A673 (cell line): ENCODE data around the gene QPCTL. TPM values are rescaled to one million over a fixed set of nuclear protein-coding genes. Genes with fewer than 3 reads are reported as not detected.
A peak's percentile ranks its signal among the peaks of the same experiment; 100 is the strongest.

Experiments
- BruUV-seq: library from RNA; stranded (reverse); fragments of 400-500 nt; replicated peaks from 2 replicates; lab custom pipeline; 2021; lab: Mats Ljungman, UMichigan
- CTCF ChIA-PET: fragments of 300-600 bp; sonication (Branson Sonifier 250); formaldehyde crosslinking; loops from one replicate; lab custom pipeline; 2022; ENCODE audit warnings: antibody characterized with exemption; lab: Charles Lee
- POLR2A ChIA-PET: fragments of 300-600 bp; sonication (Branson Sonifier 250); formaldehyde crosslinking; loops from one replicate; lab custom pipeline; 2022; ENCODE audit warnings: antibody characterized with exemption; ENCODE audit not compliant: low non-redundant PET; lab: Charles Lee
- DNase-seq: peaks from one replicate; pipeline ENCODE4 v3.0.0-alpha.2; 2015; ENCODE audit warnings: low spot score
- H3K27ac ChIP-seq: fragments of 200-600 bp; sonication (generic); 2 replicates; pipeline ENCODE4 v1.5.1; 2016; ENCODE audit warnings: mixed run types, low read depth, mild to moderate bottlenecking, mixed read lengths, antibody characterized with exemption, low read length; ENCODE audit not compliant: poor library complexity, severe bottlenecking
- H3K27me3 ChIP-seq: fragments of 200-600 bp; sonication (generic); replicated peaks from 2 replicates; pipeline ENCODE4 v1.6.1; 2017; ENCODE audit warnings: mixed run types, low read depth, mild to moderate bottlenecking, mixed read lengths, antibody characterized with exemption, low read length; ENCODE audit not compliant: insufficient read depth, poor library complexity
- H3K36me3 ChIP-seq: fragments of 200-600 bp; sonication (generic); 2 replicates; pipeline ENCODE4 v1.6.1; 2016; ENCODE audit warnings: mixed run types, mild to moderate bottlenecking, mixed read lengths, antibody characterized with exemption, low read length; ENCODE audit not compliant: insufficient read depth, poor library complexity, severe bottlenecking
- H3K4me1 ChIP-seq: fragments of 200-600 bp; sonication (generic); 2 replicates; pipeline ENCODE4 v1.6.1; 2017; ENCODE audit warnings: mixed run types, mild to moderate bottlenecking, mixed read lengths, antibody characterized with exemption, low read length; ENCODE audit not compliant: insufficient read depth, poor library complexity, severe bottlenecking
- H3K4me3 ChIP-seq: fragments of 200-600 bp; sonication (generic); 2 replicates; pipeline ENCODE4 v1.5.1; 2016; ENCODE audit warnings: low read depth, mixed run types, mild to moderate bottlenecking, mixed read lengths, low read length; ENCODE audit not compliant: poor library complexity, severe bottlenecking
- H3K9me3 ChIP-seq: fragments of 200-600 bp; sonication (generic); 2 replicates; pipeline ENCODE4 v1.6.1; 2016; ENCODE audit warnings: mixed run types, low read depth, mild to moderate bottlenecking, mixed read lengths, antibody characterized with exemption, low read length; ENCODE audit not compliant: poor library complexity, severe bottlenecking
- CTCF ChIP-seq: fragments of 300-800, 200-600 bp; sonication (generic); conservative IDR thresholded peaks from 2 replicates; pipeline ENCODE4 v1.5.1; 2017; ENCODE audit warnings: low read depth, mild to moderate bottlenecking, antibody characterized with exemption, low read length, moderate library complexity, mixed read lengths
- EZH2 ChIP-seq: fragments of 200-600 bp; sonication (generic); IDR thresholded peaks from 2 replicates; pipeline ENCODE4 v1.6.1; 2017; ENCODE audit warnings: borderline replicate concordance, low read depth, mild to moderate bottlenecking, mixed read lengths, antibody characterized with exemption, low read length; ENCODE audit not compliant: poor library complexity, severe bottlenecking
- intact Hi-C: fragments of 100-400 bp; cut with micrococcal nuclease; formaldehyde crosslinking; loops from one replicate; pipeline ENCODE4 v1.10.0; 2022; ENCODE audit not compliant: unreplicated experiment
- total RNA-seq: library from RNA; stranded (reverse); gene quantifications from 2 replicates; pipeline ENCODE4 v1.2.3, GENCODE V29; 2021

Gene QPCTL
- total RNA-seq, 1 experiment from 2014 or later = 12.8 TPM

- H3K36me3 ChIP-seq = peaks cover 40% of the 10 kb centered on the region
- intact Hi-C loops = no loop called here
- H3K27ac ChIP-seq = no peak overlapping the region
- H3K4me1 ChIP-seq = peaks cover 9% of the 10 kb centered on the region
- POLR2A ChIA-PET = interaction anchor here (0.7 kb wide), 1 partner anchor 318 kb away, joined by 3 read pairs; no protein-coding TSS in a partner anchor
- CTCF ChIA-PET = no interaction called here
- H3K4me3 ChIP-seq = no peak overlapping the region
- H3K9me3 ChIP-seq = no peaks in the 10 kb centered on the region
- no peak for DNase-seq
- BruUV-seq = no TSS peak
- TF ChIP-seq CTCF = no peak
- no peak for TF ChIP-seq EZH2
- H3K27me3 ChIP-seq = no peaks in the 10 kb centered on the region
Observed at GRCh38 chr19:45687599-45687998, 4.9 kb upstream of the QPCTL start.

- ChIA-PET CTCF (interaction anchor here (0.5 to 1.9 kb wide), 6 partner anchors 14 to 211 kb away, joined by 3 to 14 read pairs (median 5); no protein-coding TSS in a partner anchor), POLR2A (interaction anchor here (0.6 to 1.0 kb wide), 2 partner anchors 78 to 129 kb away, joined by 3 to 12 read pairs; partner anchors contain the start of gene SIX5)
- no peaks in the 10 kb centered on the region for H3K27me3 ChIP-seq
- H3K36me3 ChIP-seq = peaks cover 26% of the 10 kb centered on the region
- H3K27ac ChIP-seq = peak within 1 kb of the TSS; percentile 88
- peak within 1 kb of the TSS; percentile 63 for H3K4me3 ChIP-seq
- intact Hi-C loops = loop anchor here (5.0 to 10.0 kb wide), 3 partner anchors 83 to 264 kb away; partner anchors contain the start of gene GPR4
- H3K4me1 ChIP-seq = peaks cover 9% of the 10 kb centered on the region
- BruUV-seq = TSS peak; percentile 92
- peak; percentile 95 for DNase-seq
- TF ChIP-seq EZH2 (no peak), CTCF (no peak)
- no peaks in the 10 kb centered on the region for H3K9me3 ChIP-seq
Observed at GRCh38 chr19:45691516-45692186, 815 bp upstream of the QPCTL start, which contains the start of gene SNRPD2. Gene SNRPD2, minus strand, starts transcription at chr19:45691953. Its CDS starts 65 bp downstream, at chr19:45691888.

- ChIA-PET CTCF (interaction anchor here (0.6 to 1.9 kb wide), 9 partner anchors 11 to 225 kb away, joined by 3 to 7 read pairs (median 5); no protein-coding TSS in a partner anchor), POLR2A (interaction anchor here (0.7 to 1.0 kb wide), 2 partner anchors 24 to 76 kb away, joined by 5 to 12 read pairs; partner anchors contain the start of gene SIX5)
- H3K27me3 ChIP-seq = no peaks in the 10 kb centered on the region
- intact Hi-C loops = loop anchor here (1.0 to 10.0 kb wide), 4 partner anchors 82 to 266 kb away; partner anchors contain the start of gene GPR4
- H3K27ac ChIP-seq = peak overlapping the region; percentile 88
- peak overlapping the region; percentile 63 for H3K4me3 ChIP-seq
- H3K4me1 ChIP-seq = peaks cover 9% of the 10 kb centered on the region
- no peaks in the 10 kb centered on the region for H3K9me3 ChIP-seq
- BruUV-seq = TSS peak; percentile 55
- TF ChIP-seq CTCF (peak; percentile 98), EZH2 (no peak)
- peak; percentile 84 for DNase-seq
- peaks cover 10% of the 10 kb centered on the region for H3K36me3 ChIP-seq
Observed at GRCh38 chr19:45693106-45693788, 781 bp downstream of the QPCTL start.
